ENCODE data around the gene PTPRN2. TPM values are rescaled to one million over a fixed set of nuclear protein-coding genes. Genes with fewer than 3 reads are reported as not detected.

The PTPRN2 gene
- total RNA-seq, 1 experiment from 2014 or later = 2.1 TPM

DNA sequence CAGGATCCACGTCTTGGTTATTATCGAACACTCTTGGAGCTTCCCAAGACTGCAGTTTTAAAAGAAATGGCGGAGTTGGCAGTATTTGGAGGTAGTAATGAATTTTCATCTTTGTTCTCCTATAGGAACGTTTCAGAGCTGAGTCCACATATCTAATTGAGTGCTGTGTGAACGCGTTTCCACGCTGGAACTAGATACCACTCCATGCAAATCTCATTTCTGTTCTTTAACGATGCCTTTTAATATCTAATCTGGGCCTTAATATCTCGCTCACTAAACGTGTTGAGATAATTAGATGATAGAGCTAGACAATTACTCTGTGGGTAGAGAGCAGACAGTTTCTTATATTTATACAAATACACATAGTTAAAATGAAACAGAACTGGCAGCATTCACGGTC lies 727.2 kb downstream of the PTPRN2 start (continued):
- TF ChIP-seq SRF (IDR thresholded peaks at IDR 0.05; ENCODE audit: low read depth) (no peak), YY1 (IDR thresholded peaks at IDR 0.05; ENCODE audit: extremely low read depth, insufficient replicate concordance, low read depth, low read length) (no peak), MAX (IDR thresholded peaks at IDR 0.05) (no peak), POLR2A (IDR thresholded peaks at IDR 0.05; ENCODE audit: borderline replicate concordance, extremely low read depth, insufficient read depth, insufficient read length) (no peak), JUND (IDR thresholded peaks at IDR 0.05) (no peak)

DNA sequence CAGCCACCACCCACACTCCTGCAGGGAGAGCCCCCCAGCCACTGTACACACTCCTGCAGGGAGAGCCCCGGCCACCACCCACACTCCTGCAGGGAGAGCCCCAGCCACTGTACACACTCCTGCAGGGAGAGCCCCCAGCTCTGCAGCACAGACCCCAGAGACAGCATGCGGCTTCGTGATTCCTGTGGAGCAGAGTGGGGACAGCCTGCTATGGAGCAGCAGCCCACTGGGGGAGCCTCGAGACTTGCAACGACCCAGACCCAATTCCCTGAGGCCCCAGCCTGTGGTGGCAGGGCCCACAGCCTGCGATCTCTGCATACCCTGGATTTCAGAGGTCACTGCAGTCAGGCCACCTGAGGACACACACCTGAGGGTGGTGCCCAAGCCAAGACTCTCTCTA lies 727.7 kb downstream of the PTPRN2 start:
- Histone ChIP-seq H4K20me1 (ENCODE audit: insufficient read depth) (no peaks in the 10 kb centered on the region), H3K27me3 (ENCODE audit: insufficient read depth, low read length) (no peaks in the 10 kb centered on the region), H3K4me3 (replicated peaks in 1 of 2; ENCODE audit: low read depth in 1 of 2, low read length in 2 of 2) (no peak overlapping the region), H3K79me2 (ENCODE audit: insufficient read depth, low read length) (no peaks in the 10 kb centered on the region), H3K9ac (ENCODE audit: low read length) (no peak overlapping the region), H3K4me1 (ENCODE audit: control insufficient read depth in 1 of 2, insufficient read depth in 2 of 2, low read length in 2 of 2) (no peaks in the 10 kb centered on the region), H3K36me3 (ENCODE audit: control insufficient read depth in 1 of 2, insufficient read depth in 2 of 2, low read length in 2 of 2) (no peaks in the 10 kb centered on the region), H3K4me2 (ENCODE audit: low read length) (no peak overlapping the region), H2AFZ (ENCODE audit: low read depth, low read length, poor library complexity, severe bottlenecking) (no peak overlapping the region), H3K9me2 (ENCODE audit: insufficient read depth) (no peaks in the 10 kb centered on the region), H3K9me3 (ENCODE audit: control insufficient read depth in 1 of 2, insufficient read depth in 1 of 2, low read depth in 1 of 2, low read length in 2 of 2) (no peaks in the 10 kb centered on the region), H3K27ac (ENCODE audit: low read depth, low read length) (no peak overlapping the region)
- no peak for DNase-seq (ENCODE audit: low read depth, low spot score)
- TF ChIP-seq EGR1 (IDR thresholded peaks at IDR 0.05; ENCODE audit: low read depth) (no peak), RAD21 (IDR thresholded peaks at IDR 0.05; ENCODE audit: low read depth) (no peak), ZNF274 (IDR thresholded peaks at IDR 0.05; ENCODE audit: low read depth, low read length) (no peak), CBX3 (IDR thresholded peaks at IDR 0.05; ENCODE audit: low read depth) (no peak), ATF3 (IDR thresholded peaks at IDR 0.05) (no peak), YY1 (IDR thresholded peaks at IDR 0.05; ENCODE audit: extremely low read depth, insufficient replicate concordance, low read depth, low read length) (no peak), ELF1 (IDR thresholded peaks at IDR 0.05; ENCODE audit: borderline replicate concordance, low read depth) (no peak)
- CTCF ChIA-PET = no interaction called here
- intact Hi-C loops (cut with micrococcal nuclease) = no loop called here
- BruUV-seq (replicated peaks) = no TSS peak
- ATAC-seq = no peak
- RAD21 ChIA-PET (ENCODE audit: low non-redundant PET in 1 of 2, low total read pairs in 2 of 2, uncharacterized antibody in 2 of 2, unreplicated experiment in 2 of 2) = no interaction called here
- POLR2A ChIA-PET = no interaction called here
